Nephron progenitor cell (in vitro differentiated cells): ENCODE results near the gene BCL7A.

ENCODE experiments used
- DNase-seq: peaks from one replicate; pipeline ENCODE4 v3.0.0; 2021
- H3K27ac Mint-ChIP-seq: 2 replicates; pipeline ENCODE4 v1.8.0; 2021; ENCODE audit warnings: mild to moderate bottlenecking, moderate library complexity, mixed read lengths
- H3K27me3 Mint-ChIP-seq: 2 replicates; pipeline ENCODE4 v1.8.0; 2021; ENCODE audit warnings: mild to moderate bottlenecking, low read depth, mixed read lengths; ENCODE audit not compliant: poor library complexity
- H3K36me3 Mint-ChIP-seq: 2 replicates; pipeline ENCODE4 v1.8.0; 2021; ENCODE audit warnings: low read depth, mixed read lengths
- H3K4me1 Mint-ChIP-seq: 2 replicates; pipeline ENCODE4 v1.8.0; 2021; ENCODE audit warnings: mixed read lengths
- H3K4me3 Mint-ChIP-seq: 2 replicates; pipeline ENCODE4 v1.8.0; 2021; ENCODE audit warnings: mild to moderate bottlenecking, moderate library complexity, mixed read lengths
- H3K9me3 Mint-ChIP-seq: 2 replicates; pipeline ENCODE4 v1.8.0; 2021; ENCODE audit warnings: mild to moderate bottlenecking, moderate library complexity, mixed read lengths
- TF ChIP-seq, protein P1 (sequence below): fragments of 200-600 bp; sonication (generic); IDR thresholded peaks from 2 replicates; pipeline ENCODE4 v1.5.0; 2021; ENCODE audit warnings: antibody characterized with exemption

The BCL7A gene

DNA sequence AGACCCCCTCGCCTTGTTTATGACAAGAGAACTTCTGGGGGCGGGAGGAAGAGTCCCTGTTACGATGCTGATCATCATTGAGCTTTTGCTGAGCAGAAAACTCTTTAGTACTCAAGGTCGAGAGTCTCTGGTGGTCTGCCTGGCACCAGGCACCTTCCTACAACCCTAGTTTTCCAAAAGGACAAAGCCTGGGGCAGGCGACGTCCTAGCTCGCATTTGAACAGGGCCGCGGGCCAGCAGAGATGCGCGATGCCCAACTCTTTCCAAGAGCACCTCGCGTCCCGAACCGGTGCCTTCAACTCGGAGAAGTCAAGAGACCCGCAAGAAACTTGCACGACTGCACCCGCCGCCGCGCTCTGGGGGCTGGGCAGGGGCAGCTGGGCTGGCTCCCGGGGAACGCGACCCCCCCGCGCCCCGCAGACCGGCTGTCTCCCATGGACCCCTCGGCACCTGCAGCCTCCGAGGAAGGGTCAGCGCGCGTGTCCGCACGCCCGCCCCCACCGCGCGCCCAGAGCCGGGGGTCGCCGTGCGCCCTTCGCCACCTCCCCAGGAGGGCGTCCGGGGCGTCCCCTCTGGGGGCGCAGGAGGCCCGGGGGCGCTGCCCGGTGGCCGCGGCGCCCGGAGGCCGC lies 377 bp upstream of the BCL7A start:
- TF ChIP-seq, protein P1, sequence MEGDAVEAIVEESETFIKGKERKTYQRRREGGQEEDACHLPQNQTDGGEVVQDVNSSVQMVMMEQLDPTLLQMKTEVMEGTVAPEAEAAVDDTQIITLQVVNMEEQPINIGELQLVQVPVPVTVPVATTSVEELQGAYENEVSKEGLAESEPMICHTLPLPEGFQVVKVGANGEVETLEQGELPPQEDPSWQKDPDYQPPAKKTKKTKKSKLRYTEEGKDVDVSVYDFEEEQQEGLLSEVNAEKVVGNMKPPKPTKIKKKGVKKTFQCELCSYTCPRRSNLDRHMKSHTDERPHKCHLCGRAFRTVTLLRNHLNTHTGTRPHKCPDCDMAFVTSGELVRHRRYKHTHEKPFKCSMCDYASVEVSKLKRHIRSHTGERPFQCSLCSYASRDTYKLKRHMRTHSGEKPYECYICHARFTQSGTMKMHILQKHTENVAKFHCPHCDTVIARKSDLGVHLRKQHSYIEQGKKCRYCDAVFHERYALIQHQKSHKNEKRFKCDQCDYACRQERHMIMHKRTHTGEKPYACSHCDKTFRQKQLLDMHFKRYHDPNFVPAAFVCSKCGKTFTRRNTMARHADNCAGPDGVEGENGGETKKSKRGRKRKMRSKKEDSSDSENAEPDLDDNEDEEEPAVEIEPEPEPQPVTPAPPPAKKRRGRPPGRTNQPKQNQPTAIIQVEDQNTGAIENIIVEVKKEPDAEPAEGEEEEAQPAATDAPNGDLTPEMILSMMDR = no peak
- Mint-ChIP-seq H3K36me3 (peaks cover 34% of the 10 kb centered on the region), H3K27me3 (peaks cover 14% of the 10 kb centered on the region), H3K4me3 (peak overlapping the region; percentile 95), H3K27ac (peak overlapping the region; percentile 97), H3K9me3 (peaks cover 38% of the 10 kb centered on the region), H3K4me1 (peaks cover 21% of the 10 kb centered on the region)
- DNase-seq = peak; percentile 53

DNA sequence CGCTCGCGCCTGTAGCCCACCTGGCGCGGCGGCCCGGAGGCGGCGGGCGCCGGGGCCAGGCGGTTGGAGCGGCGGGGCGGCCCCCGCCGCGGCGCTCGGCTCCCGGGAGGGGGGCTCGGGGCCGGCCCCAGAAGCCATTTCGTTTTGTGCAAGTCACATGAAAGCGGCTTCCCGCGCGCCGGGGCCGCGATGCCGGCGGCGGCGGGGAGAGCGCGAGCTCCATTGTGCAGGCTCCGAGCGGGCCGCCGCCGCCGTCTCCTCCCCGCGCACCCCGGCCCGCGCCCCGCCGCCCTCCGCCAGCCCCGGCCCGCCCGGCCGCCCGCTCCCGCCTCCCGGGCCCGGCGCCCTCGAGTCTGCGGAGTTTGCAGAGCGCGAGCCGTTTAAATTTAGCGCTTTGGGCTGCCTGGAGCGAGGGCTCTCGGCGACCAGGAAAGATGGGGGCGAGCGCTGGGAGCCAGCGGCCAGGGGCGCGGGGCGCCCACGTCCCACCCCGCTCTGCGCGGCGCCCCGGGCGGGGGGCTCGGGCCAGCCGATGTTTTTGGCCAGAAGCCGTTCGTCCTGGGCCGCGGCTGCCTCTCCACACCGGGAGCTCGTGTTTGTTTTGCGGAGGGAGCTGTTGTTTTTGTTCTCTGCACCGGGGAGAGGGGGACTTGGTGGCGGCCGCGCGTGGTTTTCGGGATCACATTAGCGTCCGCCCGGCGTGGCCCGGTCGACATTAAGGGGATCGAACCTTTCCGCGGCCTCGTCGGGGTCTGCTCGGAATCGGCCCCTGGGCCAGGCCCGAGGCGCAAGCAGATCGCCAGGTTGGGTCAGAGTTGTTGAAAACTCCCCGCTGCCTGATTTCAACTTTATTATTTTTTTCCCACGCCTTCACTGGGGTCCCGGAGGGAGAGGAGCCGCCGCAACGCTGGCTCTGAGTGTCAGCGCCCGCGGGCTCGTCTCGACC lies 982 bp downstream of the BCL7A start:
- peak overlapping the region; percentile 90 for H3K4me3 Mint-ChIP-seq
- H3K36me3 Mint-ChIP-seq = peaks cover 30% of the 10 kb centered on the region
- H3K9me3 Mint-ChIP-seq = peaks cover 30% of the 10 kb centered on the region
- peaks cover 33% of the 10 kb centered on the region for H3K4me1 Mint-ChIP-seq
- peak; percentile 60 for DNase-seq
- peak overlapping the region; percentile 68 for H3K27ac Mint-ChIP-seq
- H3K27me3 Mint-ChIP-seq = peaks cover 11% of the 10 kb centered on the region
- TF ChIP-seq, protein P1 = no peak

DNA sequence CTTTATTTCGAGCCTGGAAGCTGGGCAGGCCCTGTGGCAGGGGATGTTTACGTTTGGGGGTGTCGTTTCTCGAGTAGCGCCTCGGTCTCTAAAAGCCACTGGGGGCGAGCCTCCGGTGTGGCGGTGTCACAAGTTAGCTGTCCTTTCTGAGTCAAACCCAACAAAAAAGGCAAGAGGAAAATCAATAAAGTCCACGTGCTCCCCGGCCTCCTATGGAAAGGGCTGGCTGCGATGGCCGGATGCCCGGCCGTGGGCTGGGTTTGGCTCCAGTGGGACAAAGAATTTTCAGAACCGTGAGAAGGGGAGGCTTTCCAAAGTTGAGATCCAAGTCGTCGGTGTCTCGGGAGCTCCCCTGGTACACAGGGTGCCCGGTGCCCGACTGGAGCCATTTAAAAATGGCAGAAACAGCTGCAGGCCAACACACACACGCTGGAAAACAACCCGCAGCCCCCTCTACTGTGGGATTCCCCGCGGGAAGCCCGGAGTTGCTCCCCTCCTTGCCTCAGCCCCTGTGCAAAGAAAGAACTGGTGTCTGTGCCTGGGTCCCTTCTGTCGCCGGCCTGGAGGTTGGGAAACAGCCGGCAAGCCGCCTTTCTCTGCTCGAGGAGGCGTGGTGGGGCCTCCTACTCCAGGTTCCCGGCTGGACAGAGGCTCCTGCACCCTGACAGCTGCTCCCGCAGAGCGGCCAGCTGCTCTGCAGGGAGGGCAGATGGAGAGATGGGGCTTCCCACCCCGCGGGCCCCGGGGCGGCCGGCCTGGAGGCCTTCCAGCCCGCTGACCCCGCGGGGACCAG lies 1.9 kb downstream of the BCL7A start:
- peaks cover 23% of the 10 kb centered on the region for H3K9me3 Mint-ChIP-seq
- H3K36me3 Mint-ChIP-seq = peaks cover 24% of the 10 kb centered on the region
- H3K4me1 Mint-ChIP-seq = peaks cover 42% of the 10 kb centered on the region
- H3K4me3 Mint-ChIP-seq = peak overlapping the region; percentile 90
- peaks cover 11% of the 10 kb centered on the region for H3K27me3 Mint-ChIP-seq
- peak; percentile 48 for DNase-seq
- TF ChIP-seq, protein P1 = no peak
- H3K27ac Mint-ChIP-seq = peak overlapping the region; percentile 68

DNA sequence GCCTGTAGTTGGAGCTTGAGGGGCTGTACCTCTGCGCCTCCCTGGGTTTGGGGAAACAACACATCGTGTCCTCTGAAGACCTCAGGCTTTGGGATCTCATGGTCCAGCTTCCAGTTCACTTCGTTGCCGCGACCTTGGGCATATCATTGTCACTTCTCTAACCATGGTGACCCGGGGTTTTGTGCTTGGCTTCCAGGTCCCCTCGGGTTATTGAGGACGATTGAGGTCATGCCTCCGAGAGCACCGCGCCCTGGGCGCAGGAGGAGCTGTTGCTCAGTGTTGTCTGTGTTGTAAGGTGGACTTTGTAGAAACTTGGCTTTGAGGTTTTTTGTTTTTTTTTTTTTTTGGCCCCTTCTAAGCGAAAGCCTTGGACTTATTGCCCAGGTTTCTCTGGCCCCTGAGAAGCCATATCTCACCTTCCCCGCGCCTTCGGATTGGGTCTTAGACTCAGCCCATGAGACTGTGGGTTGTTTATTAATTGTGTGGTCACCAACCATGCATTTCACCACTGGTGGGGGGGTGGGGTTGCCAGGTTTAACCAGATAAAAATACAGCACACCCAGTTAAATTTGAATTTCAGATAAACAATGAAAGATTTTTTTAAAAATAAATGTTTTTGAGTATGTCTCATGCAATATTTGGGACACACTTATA lies 2.6 kb downstream of the BCL7A start:
- TF ChIP-seq, protein P1 = no peak
- H3K4me3 Mint-ChIP-seq = peak overlapping the region; percentile 70
- DNase-seq = no peak
- peaks cover 16% of the 10 kb centered on the region for H3K9me3 Mint-ChIP-seq
- H3K4me1 Mint-ChIP-seq = peaks cover 49% of the 10 kb centered on the region
- H3K27ac Mint-ChIP-seq = no peak overlapping the region
- H3K36me3 Mint-ChIP-seq = peaks cover 18% of the 10 kb centered on the region
- peaks cover 11% of the 10 kb centered on the region for H3K27me3 Mint-ChIP-seq

DNA sequence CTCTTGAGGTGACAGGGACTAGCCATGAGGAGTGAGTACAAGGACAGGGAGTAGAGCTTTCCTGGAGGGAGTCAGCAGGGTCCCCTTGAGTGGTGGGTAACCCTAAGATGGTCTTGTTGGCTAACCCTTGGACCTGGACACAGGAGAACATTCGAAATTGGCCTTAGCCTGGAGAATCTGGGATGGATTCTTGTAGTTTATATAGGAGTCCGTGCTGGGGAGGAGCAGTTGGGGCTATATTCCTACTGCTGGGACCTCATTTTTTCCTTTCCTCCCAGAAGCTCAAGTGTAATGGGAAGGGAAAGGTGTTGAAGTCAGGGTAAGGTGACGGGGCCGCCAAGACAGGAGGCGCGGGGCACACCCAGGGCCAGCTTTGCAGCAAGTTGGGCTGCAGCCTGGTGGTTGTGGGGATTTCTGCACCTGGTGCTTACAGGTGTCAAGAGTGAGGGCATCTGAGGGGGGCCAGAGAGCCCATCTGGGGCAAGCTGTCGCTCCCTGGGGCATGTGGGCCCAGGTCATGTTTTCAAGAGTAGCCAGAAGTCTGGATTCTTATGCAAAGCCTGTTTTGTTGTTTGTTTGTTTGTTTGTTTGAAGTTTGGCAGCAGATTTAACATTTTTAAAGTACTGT lies 5.1 kb downstream of the BCL7A start:
- TF ChIP-seq, protein P1 = no peak
- Mint-ChIP-seq H3K4me3 (no peak overlapping the region), H3K27ac (no peak overlapping the region), H3K27me3 (peaks cover under 1% of the 10 kb centered on the region), H3K9me3 (no peaks in the 10 kb centered on the region), H3K36me3 (peaks cover 14% of the 10 kb centered on the region), H3K4me1 (peaks cover 58% of the 10 kb centered on the region)
- DNase-seq = no peak
